Smooth muscle cell (in vitro differentiated cells): ENCODE measurements around the gene SPNS3. TPM values are rescaled to one million over a fixed set of nuclear protein-coding genes. Genes with fewer than 3 reads are reported as not detected.

Experiments
- DNase-seq: peaks from one replicate; lab custom pipeline; 2025; ENCODE audit not compliant: unreplicated experiment; lab: John Stamatoyannopoulos, UW
- H2AFZ ChIP-seq: fragments of 200-600 bp; sonication (generic); 2 replicates; pipeline ENCODE4 v1.6.0; 2016; ENCODE audit warnings: antibody characterized with exemption, low read depth, mild to moderate bottlenecking
- H3F3A ChIP-seq: fragments of 200-600 bp; sonication (generic); 2 replicates; pipeline ENCODE4 v1.6.0; 2017; ENCODE audit warnings: antibody characterized with exemption, low read depth
- H3K27ac ChIP-seq: fragments of 200-600 bp; sonication (generic); 2 replicates; pipeline ENCODE4 v1.5.1; 2016; ENCODE audit warnings: low read depth, mild to moderate bottlenecking
- H3K27me3 ChIP-seq: fragments of 200-600 bp; sonication (generic); 2 replicates; pipeline ENCODE4 v1.6.1; 2016; ENCODE audit warnings: low read depth, mild to moderate bottlenecking
- H3K36me3 ChIP-seq: fragments of 200-600 bp; sonication (generic); 2 replicates; pipeline ENCODE4 v1.5.1; 2016; ENCODE audit warnings: low read depth
- H3K4me1 ChIP-seq: fragments of 200-600 bp; sonication (generic); 2 replicates; pipeline ENCODE4 v1.5.1; 2016; ENCODE audit warnings: low read depth
- H3K4me2 ChIP-seq: fragments of 200-600 bp; sonication (generic); 2 replicates; pipeline ENCODE4 v1.6.0; 2016; ENCODE audit warnings: mild to moderate bottlenecking
- H3K4me3 ChIP-seq: fragments of 200-600 bp; sonication (generic); 2 replicates; pipeline ENCODE4 v1.5.1; 2016; ENCODE audit warnings: mild to moderate bottlenecking
- H3K79me2 ChIP-seq: fragments of 200-600 bp; sonication (generic); 2 replicates; pipeline ENCODE4 v1.6.0; 2016; ENCODE audit warnings: low read depth, mild to moderate bottlenecking
- H3K9ac ChIP-seq: fragments of 200-600 bp; sonication (generic); 2 replicates; pipeline ENCODE4 v1.6.0; 2016; ENCODE audit warnings: low read depth
- H3K9me3 ChIP-seq: fragments of 200-600 bp; sonication (generic); replicated peaks from 2 replicates; pipeline ENCODE4 v1.5.1; 2016; ENCODE audit warnings: low read depth
- H4K20me1 ChIP-seq: fragments of 200-600 bp; sonication (generic); 2 replicates; pipeline ENCODE4 v1.6.0; 2016; ENCODE audit warnings: low read depth
- CTCF ChIP-seq: fragments of 200-600 bp; sonication (generic); IDR thresholded peaks from 2 replicates; pipeline ENCODE4 v1.5.1; 2017; ENCODE audit warnings: borderline replicate concordance, mild to moderate bottlenecking, antibody characterized with exemption; ENCODE audit not compliant: insufficient read depth, poor library complexity, severe bottlenecking
- WGBS: methylation state at CpG from one replicate; pipeline ENCODE4 v1.1.7; 2016; ENCODE audit warnings: low lambda C conversion rate; 5-methylcytosine and 5-hydroxymethylcytosine counted together
- polyA plus RNA-seq: library from polyadenylated mRNA; unstranded; fragments of >200 nt; fragmentation: Nextera tagmentation; extraction: Ambion mirVana; gene quantifications from 2 replicates; pipeline ENCODE4 v1.2.1, GENCODE V29; 2016
- total RNA-seq: library from RNA; depleted of rRNA; stranded (reverse); fragments of >200 nt; gene quantifications from 2 replicates; pipeline ENCODE4 v1.2.3, GENCODE V29; 2014

Gene SPNS3
- total and polyA plus RNA-seq, 2 experiments from 2014 or later: not detected

- Histone ChIP-seq H2AFZ (no peak overlapping the region), H3K9me3 (no peaks in the 10 kb centered on the region), H4K20me1 (no peaks in the 10 kb centered on the region), H3K79me2 (no peaks in the 10 kb centered on the region), H3F3A (no peaks in the 10 kb centered on the region), H3K4me2 (no peak overlapping the region), H3K27ac (peak overlapping the region; percentile 43), H3K9ac (no peak overlapping the region), H3K4me1 (peaks cover 9% of the 10 kb centered on the region), H3K27me3 (peaks cover 33% of the 10 kb centered on the region), H3K4me3 (no peak overlapping the region), H3K36me3 (no peaks in the 10 kb centered on the region)
- WGBS: 85% methylated on average over 5 of the region's 5 CpGs
- no peak for TF ChIP-seq CTCF
- no peak for DNase-seq
These were observed 70.4 kb downstream of the SPNS3 start for GRCh38 chr17:4504188-4504587.

DNA sequence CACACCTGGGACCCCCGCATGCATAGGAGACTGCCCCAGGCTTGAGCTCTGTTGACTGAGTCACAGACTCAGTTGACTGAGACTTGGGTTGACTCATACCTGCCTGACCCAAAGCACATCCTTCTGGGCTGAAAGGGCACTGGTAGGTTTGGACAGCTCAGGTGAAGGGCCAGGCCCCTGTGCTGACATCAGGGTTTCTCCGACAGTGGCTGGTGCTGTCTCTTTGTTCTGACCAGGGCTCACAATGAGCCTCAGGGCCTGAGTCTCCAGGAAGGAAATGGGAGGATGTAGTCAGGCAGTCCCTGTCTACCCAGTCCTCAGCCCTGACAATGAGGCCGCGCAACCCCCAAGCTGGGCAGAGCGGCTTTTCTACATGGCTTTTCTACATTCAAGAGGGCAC is 71.4 kb downstream of the SPNS3 start:
- no peaks in the 10 kb centered on the region for H3K36me3 ChIP-seq
- H3K4me3 ChIP-seq: no peak overlapping the region
- no peak overlapping the region for H3K4me2 ChIP-seq
- no peaks in the 10 kb centered on the region for H3K79me2 ChIP-seq
- no peak for DNase-seq
- H3K9ac ChIP-seq: no peak overlapping the region
- H3K27me3 ChIP-seq: peaks cover 23% of the 10 kb centered on the region
- 75% methylated on average over 5 of the region's 5 CpGs for WGBS
- TF ChIP-seq CTCF: no peak
- H2AFZ ChIP-seq: no peak overlapping the region
- no peaks in the 10 kb centered on the region for H3K9me3 ChIP-seq
- no peaks in the 10 kb centered on the region for H3F3A ChIP-seq
- peaks cover 4% of the 10 kb centered on the region for H3K4me1 ChIP-seq
- peak overlapping the region; percentile 43 for H3K27ac ChIP-seq
- no peaks in the 10 kb centered on the region for H4K20me1 ChIP-seq

GRCh38 chr17:4506175-4506813 is 72.6 kb downstream of the SPNS3 start:
- Histone ChIP-seq H3F3A (no peaks in the 10 kb centered on the region), H3K79me2 (no peaks in the 10 kb centered on the region), H3K9ac (no peak overlapping the region), H3K36me3 (no peaks in the 10 kb centered on the region), H4K20me1 (no peaks in the 10 kb centered on the region), H3K27me3 (peaks cover 12% of the 10 kb centered on the region), H2AFZ (no peak overlapping the region), H3K4me3 (no peak overlapping the region), H3K27ac (no peak overlapping the region), H3K9me3 (no peaks in the 10 kb centered on the region), H3K4me2 (no peak overlapping the region), H3K4me1 (peaks cover 4% of the 10 kb centered on the region)
- no peak for TF ChIP-seq CTCF
- no peak for DNase-seq
- 75% methylated on average over 13 of the region's 13 CpGs for WGBS

DNA sequence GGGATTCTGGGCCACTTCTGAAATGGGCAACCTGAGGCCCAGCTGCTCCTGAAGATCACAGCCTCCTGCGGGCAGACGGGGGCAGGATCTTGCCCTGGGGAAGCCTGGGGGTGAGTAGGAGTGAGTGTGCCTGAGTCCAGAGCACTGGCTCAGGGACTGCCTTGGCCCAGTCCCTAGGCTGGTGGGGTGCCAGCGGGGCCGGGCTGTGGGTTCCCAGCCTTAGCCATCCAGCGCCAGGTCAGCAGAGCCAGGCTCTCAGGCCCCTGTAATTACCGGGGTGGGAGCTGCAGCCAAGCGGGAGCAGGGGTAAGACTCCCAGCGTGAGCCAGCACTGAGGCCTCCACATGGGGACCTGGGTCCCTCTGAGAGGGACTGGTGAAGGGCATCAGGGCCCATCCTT is 73.2 kb downstream of the SPNS3 start:
- TF ChIP-seq CTCF: no peak
- Histone ChIP-seq H2AFZ (no peak overlapping the region), H3K4me3 (no peak overlapping the region), H3F3A (no peaks in the 10 kb centered on the region), H3K9me3 (no peaks in the 10 kb centered on the region), H3K4me2 (no peak overlapping the region), H3K79me2 (no peaks in the 10 kb centered on the region), H3K27me3 (peaks cover 6% of the 10 kb centered on the region), H3K9ac (no peak overlapping the region), H3K27ac (no peak overlapping the region), H4K20me1 (no peaks in the 10 kb centered on the region), H3K4me1 (peaks cover 4% of the 10 kb centered on the region), H3K36me3 (no peaks in the 10 kb centered on the region)
- DNase-seq: no peak
- WGBS: 97% methylated on average over 8 of the region's 8 CpGs
